RWPE1 (cell line): Measurements from ENCODE around the gene MLXIP.

Experiments
- CTCF ChIA-PET: fragments of 350-600 bp; sonication (Branson Sonifier 250); formaldehyde crosslinking; extraction: SDS; loops from one replicate; lab custom pipeline; 2021; lab: Yijun Ruan, JAX
- POLR2A ChIA-PET: fragments of 400-600 bp; formaldehyde crosslinking; extraction: SDS; loops from one replicate; lab custom pipeline; 2020; ENCODE audit warnings: antibody characterized with exemption; ENCODE audit not compliant: low non-redundant PET; lab: Yijun Ruan, JAX
- DNase-seq: peaks from one replicate; pipeline ENCODE4 v3.0.0; 2012; ENCODE audit warnings: low spot score
- H3K27ac ChIP-seq: fragments of 450-650 bp; 2 replicates; pipeline ENCODE4 v1.5.1; 2017
- TF ChIP-seq, protein P1 (sequence below): fragments of 450-650 bp; conservative IDR thresholded peaks from 2 replicates; pipeline ENCODE4 v1.5.1; 2017; ENCODE audit warnings: low read depth, mild to moderate bottlenecking

MLXIP gene

GRCh38 chr12:122080149-122081082, 1.9 kb downstream of the MLXIP start:
- DNase-seq = peak; percentile 92
- ChIA-PET CTCF (interaction anchor here (0.6 to 0.9 kb wide), 3 partner anchors 25 to 42 kb away, joined by 3 to 5 read pairs (median 4); no protein-coding TSS in a partner anchor), POLR2A (interaction anchor here (0.7 kb wide), 2 partner anchors 9 to 41 kb away, joined by 3 to 4 read pairs; no protein-coding TSS in a partner anchor)
- TF ChIP-seq, protein P1, sequence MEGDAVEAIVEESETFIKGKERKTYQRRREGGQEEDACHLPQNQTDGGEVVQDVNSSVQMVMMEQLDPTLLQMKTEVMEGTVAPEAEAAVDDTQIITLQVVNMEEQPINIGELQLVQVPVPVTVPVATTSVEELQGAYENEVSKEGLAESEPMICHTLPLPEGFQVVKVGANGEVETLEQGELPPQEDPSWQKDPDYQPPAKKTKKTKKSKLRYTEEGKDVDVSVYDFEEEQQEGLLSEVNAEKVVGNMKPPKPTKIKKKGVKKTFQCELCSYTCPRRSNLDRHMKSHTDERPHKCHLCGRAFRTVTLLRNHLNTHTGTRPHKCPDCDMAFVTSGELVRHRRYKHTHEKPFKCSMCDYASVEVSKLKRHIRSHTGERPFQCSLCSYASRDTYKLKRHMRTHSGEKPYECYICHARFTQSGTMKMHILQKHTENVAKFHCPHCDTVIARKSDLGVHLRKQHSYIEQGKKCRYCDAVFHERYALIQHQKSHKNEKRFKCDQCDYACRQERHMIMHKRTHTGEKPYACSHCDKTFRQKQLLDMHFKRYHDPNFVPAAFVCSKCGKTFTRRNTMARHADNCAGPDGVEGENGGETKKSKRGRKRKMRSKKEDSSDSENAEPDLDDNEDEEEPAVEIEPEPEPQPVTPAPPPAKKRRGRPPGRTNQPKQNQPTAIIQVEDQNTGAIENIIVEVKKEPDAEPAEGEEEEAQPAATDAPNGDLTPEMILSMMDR = no peak
- peak overlapping the region; percentile 92 for H3K27ac ChIP-seq

DNA sequence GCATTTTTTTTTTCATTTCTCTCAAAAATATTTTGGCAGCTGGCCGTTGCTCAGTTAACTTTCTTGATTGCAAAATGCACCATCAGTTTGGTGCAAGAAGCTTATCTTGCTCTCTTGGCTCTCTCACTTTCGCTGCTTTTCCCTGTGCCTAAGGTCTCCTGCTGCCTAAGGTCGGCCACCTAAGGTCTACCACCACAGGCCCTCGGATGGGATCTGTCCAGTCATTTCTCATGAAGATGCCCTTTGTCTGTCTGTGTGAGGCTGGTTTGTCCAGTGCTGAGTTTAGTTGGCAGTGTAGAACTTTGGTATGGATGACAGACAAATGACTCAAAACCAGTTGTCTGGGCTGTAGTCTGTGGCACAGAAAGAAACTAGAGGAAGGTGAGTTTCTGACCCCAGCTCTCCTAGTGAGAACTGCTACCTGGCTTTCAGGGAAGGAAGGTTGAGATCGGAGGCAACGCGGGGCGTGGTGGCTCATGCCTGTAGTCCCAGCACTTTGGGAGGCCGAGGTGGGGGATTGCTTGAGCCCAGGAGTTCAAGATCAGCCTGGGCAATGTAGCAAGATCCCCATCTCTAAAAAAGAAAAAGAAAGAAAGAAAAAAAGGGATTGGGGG, 2.6 kb downstream of the MLXIP start:
- TF ChIP-seq, protein P1 = no peak
- CTCF ChIA-PET = interaction anchor here (0.6 to 1.6 kb wide), 4 partner anchors 24 to 41 kb away, joined by 3 to 5 read pairs (median 4); no protein-coding TSS in a partner anchor
- DNase-seq = peak; percentile 55
- POLR2A ChIA-PET = interaction anchor here (0.7 kb wide), 1 partner anchor 8 kb away, joined by 4 read pairs; no protein-coding TSS in a partner anchor
- peak overlapping the region; percentile 92 for H3K27ac ChIP-seq

DNA sequence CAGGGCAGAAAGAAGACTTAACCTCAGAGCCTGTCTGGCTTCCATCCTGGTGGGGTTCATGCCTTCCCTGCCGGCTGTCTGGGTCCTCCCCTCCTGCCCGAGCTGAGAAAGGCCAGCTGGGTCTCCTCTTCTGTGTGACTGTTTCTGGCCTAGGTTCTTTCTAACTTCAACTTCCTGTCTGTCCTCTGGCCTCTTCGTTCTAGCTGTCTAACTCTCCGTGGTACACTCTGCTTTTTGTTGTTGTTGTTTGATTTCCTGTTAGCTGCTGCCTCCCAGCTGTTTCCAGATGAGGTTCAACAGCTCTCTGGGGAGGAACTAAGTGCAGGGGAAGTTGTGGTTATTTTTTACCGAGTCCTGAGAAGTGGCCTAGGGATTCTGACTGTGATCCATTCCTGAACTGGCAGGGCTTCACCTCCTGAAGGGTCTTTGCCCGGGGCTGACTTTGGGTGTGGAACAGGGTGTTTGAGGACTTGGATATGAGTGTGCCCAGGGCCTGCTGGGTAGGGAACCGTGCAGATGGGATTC, 3.2 kb downstream of the MLXIP start:
- TF ChIP-seq, protein P1 = no peak
- peak overlapping the region; percentile 92 for H3K27ac ChIP-seq
- ChIA-PET POLR2A (no interaction called here), CTCF (interaction anchor here (1.6 kb wide), 1 partner anchor 41 kb away, joined by 5 read pairs; no protein-coding TSS in a partner anchor)
- no peak for DNase-seq

- no peak for DNase-seq
- H3K27ac ChIP-seq = no peak overlapping the region
- ChIA-PET POLR2A (interaction anchor here (0.6 kb wide), 1 partner anchor 537 kb away, joined by 5 read pairs; no protein-coding TSS in a partner anchor), CTCF (interaction anchor here (0.6 to 1.6 kb wide), 2 partner anchors 29 to 40 kb away, joined by 3 to 5 read pairs; no protein-coding TSS in a partner anchor)
- TF ChIP-seq, protein P1 = no peak
These were observed 4.2 kb downstream of the MLXIP start for GRCh38 chr12:122082621-122083356.

GRCh38 chr12:122084857-122085405, 6.4 kb downstream of the MLXIP start:
- TF ChIP-seq, protein P1 = no peak
- ChIA-PET CTCF (interaction anchor here (0.6 to 0.7 kb wide), 2 partner anchors 23 to 529 kb away, joined by 3 to 5 read pairs; no protein-coding TSS in a partner anchor), POLR2A (no interaction called here)
- DNase-seq = no peak
- H3K27ac ChIP-seq = peak overlapping the region; percentile 3; the same call in 1 of the 2 replicates
